Loucy (cell line): ENCODE results near the gene POC5.

Source experiments
- CTCF ChIP-seq: fragments of 200-600 bp; sonication (generic); conservative IDR thresholded peaks from 2 replicates; pipeline ENCODE4 v1.5.1; 2014; ENCODE audit warnings: mild to moderate bottlenecking, antibody characterized with exemption, low read length
- EZH2phosphoT487 ChIP-seq: fragments of 200-600 bp; IDR thresholded peaks from 2 replicates; pipeline ENCODE4 v1.6.1; 2018; ENCODE audit warnings: antibody characterized with exemption, mild to moderate bottlenecking, moderate library complexity, borderline replicate concordance

DNA sequence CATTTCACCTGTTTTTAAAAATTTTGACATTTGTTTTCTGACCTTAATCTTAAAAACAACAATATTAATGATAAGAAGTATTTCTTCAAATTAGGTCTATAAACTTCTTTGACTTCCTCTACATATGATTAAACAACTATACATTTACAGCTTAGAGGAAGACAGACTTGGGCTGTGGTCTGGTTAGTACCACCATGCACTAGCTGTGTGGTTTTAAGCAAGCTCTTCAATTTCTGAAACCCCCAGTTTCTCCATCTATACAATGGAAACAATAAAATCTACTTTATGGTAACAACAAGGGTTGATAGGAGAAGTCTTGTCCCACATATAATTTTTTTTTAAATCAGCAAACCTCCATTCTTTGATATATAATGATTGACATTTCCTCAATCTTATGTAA lies 90.3 kb downstream of the POC5 start:
- no peak for TF ChIP-seq EZH2phosphoT487
- no peak for TF ChIP-seq CTCF
